ENCODE data around the gene ETV5.

Gene ETV5

GRCh38 chr3:186014866-186015265 lies 94.0 kb downstream of the ETV5 start:
- DNase-seq: no peak

GRCh38 chr3:186013312-186013711 lies 95.6 kb downstream of the ETV5 start:
- DNase-seq: no peak

DNA sequence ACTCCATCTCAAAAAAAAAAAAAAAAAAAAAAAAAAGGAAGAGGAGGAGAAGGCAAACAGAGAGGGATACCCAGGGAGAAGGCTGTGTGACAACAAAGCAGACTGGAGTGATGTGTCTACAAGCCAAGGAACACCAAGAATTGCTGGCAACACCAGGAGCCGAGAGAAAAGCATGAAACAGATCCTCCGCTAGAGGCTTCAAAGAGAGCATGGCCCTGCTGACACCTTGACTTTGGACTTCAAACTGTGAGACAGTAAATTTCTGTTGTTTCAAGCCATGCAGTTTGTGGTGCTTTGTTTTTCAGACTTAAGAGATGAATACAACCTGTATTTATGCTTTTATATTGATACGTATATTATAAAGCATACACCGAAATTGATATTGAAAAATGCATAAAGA lies 96.8 kb downstream of the ETV5 start:
- DNase-seq: no peak

DNA sequence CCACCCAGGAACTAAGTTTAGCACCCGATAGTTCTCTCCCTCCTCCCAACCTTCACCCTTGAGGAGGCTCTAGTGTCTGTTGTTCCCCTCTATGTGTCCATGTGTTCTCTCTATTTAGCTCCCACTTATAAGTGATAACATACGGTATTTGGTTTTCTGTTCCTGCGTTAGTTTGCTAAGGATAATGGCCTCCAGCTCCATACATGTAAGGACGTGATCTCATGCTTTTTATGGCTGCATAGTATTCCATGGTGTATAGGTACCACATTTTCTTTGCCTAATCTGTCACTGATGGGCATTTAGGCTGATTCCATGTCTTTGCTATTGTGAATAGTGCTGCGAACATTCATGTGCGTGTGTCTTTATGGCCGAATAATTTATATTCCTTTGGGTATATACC lies 104.2 kb downstream of the ETV5 start:
- no peak for DNase-seq

- no peak for DNase-seq
Observed at GRCh38 chr3:186004209-186004608, 104.7 kb downstream of the ETV5 start.

DNA sequence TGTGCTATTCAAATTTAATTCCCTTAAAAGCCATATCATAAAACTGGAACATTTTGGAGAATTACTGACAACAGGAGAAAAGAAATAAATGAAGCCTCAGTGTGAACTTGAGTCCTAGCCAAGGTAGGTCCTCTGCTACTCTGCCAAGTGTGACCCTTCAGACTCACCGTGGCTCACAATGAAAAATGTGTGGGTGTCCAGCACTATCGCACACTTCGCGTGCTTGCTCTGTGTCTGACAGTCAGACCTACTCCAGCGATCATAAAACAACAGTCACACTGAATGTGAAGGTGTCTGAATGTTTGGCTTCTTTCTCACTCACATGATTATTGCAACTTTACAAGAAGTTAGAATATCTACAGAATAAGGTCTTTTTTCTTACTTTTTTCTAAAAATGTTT lies 105.3 kb downstream of the ETV5 start:
- DNase-seq: no peak

DNA sequence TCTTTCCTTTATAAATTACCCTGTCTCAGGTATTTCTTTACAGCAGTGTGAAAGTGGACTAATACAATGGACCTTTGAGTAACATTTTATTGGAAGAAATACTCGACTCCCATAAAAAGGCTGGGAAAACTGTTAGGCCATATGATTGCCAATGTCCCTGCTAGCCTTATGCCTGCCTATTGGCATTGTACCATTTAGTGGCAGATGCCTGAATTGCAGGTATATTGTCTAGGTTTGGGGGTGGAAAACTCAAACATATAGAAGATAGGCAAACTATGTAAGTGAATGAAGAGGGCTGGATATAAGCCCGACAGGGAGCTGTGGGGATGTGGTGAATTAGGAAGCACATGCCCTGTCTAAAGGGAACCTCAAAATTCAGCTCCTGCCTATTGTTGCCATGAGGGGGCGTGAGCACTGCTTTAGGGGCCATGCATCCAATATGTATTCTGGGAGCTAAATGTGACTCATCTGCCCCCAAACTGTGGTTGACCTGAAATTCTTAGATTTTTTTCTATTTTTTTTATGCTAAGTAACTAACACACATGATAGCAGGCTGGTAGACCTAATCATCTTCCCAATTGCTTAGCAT lies 105.9 kb downstream of the ETV5 start:
- DNase-seq: no peak

DNA sequence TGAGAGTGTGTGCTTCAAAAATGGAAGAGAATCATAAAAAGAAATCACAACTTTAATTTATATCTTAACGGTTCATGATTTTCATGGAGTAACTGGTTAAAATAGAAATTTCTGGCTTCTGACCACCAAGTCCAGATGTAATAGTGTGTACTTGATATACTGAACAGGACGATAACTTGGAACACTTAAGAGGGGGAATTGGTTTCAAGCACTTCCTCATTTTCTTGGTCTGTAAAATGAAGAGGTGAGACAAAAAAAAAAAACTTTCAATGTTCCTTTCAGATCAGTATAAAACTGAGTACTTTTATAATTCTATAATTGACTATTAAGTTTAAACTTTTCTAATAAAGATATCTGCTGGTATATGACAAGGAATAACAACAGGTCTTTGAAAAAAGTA lies 107.0 kb downstream of the ETV5 start:
- no peak for DNase-seq

GRCh38 chr3:185999221-185999620 lies 109.7 kb downstream of the ETV5 start:
- DNase-seq: no peak

GRCh38 chr3:185998136-185998535 lies 110.8 kb downstream of the ETV5 start:
- peak; percentile 40 for DNase-seq

- no peak for DNase-seq
Observed at GRCh38 chr3:185997130-185997529, 111.8 kb downstream of the ETV5 start.

Measured in GF-D8 (cell line).